ENCODE results near the gene TRDMT1.

- TF ChIP-seq CTCF (IDR thresholded peaks at IDR 0.05) (no peak), EZH2 (IDR thresholded peaks at IDR 0.05) (no peak)
Observed at GRCh38 chr10:17229967-17230682, 28.7 kb upstream of the TRDMT1 start.

Measured in neural progenitor cell (in vitro differentiated cells).